SK-N-SH treated with all-trans-retinoic acid at 6 μM for 48 hours (cell line): ENCODE results near the gene GIPC1.

Experiments
- CSDC2 ChIP-seq: fragments of 250-450 bp; sonication (Bioruptor Pico); IDR thresholded peaks from 2 replicates; pipeline ENCODE4 v1.5.0; 2020; ENCODE audit warnings: mild to moderate bottlenecking, moderate library complexity
- GLIS3 ChIP-seq: fragments of 250-450 bp; sonication (Bioruptor Pico); IDR thresholded peaks from 2 replicates; pipeline ENCODE4 v1.5.0; 2020; ENCODE audit warnings: mild to moderate bottlenecking, moderate library complexity
- OSR1 ChIP-seq: fragments of 250-450 bp; sonication (Bioruptor Pico); IDR thresholded peaks from 2 replicates; pipeline ENCODE4 v1.8.0; 2022; ENCODE audit warnings: moderate library complexity, mild to moderate bottlenecking, inconsistent platforms
- RARB ChIP-seq: fragments of 250-450 bp; sonication (Bioruptor Pico); IDR thresholded peaks from 2 replicates; pipeline ENCODE4 v1.8.0; 2021; ENCODE audit warnings: mild to moderate bottlenecking, moderate library complexity
- TOX ChIP-seq: fragments of 250-450 bp; sonication (Bioruptor Pico); IDR thresholded peaks from 2 replicates; pipeline ENCODE4 v1.8.0; 2021; ENCODE audit warnings: mild to moderate bottlenecking, moderate library complexity, borderline replicate concordance
- ZFP3 ChIP-seq: fragments of 250-450 bp; sonication (Bioruptor Pico); IDR thresholded peaks from 2 replicates; pipeline ENCODE4 v1.5.0; 2020; ENCODE audit warnings: mild to moderate bottlenecking, moderate library complexity
- ZFP30 ChIP-seq: fragments of 450-650 bp; formaldehyde crosslinking; IDR thresholded peaks from 2 replicates; pipeline ENCODE4 v1.5.0; 2022; ENCODE audit warnings: mild to moderate bottlenecking, moderate library complexity
- ZNF70 ChIP-seq: fragments of 450-650 bp; formaldehyde crosslinking; IDR thresholded peaks from 2 replicates; pipeline ENCODE4 v1.5.0; 2020; ENCODE audit warnings: mild to moderate bottlenecking, moderate library complexity
- TF ChIP-seq, protein P1 (sequence below): fragments of 250-450 bp; sonication (Bioruptor Pico); IDR thresholded peaks from 2 replicates; pipeline ENCODE4 v1.5.1; 2021; ENCODE audit warnings: mild to moderate bottlenecking, moderate library complexity
- TF ChIP-seq, protein P2 (sequence below): fragments of 250-450 bp; sonication (Bioruptor Pico); IDR thresholded peaks from 2 replicates; pipeline ENCODE4 v1.5.1; 2020; ENCODE audit warnings: low read depth, mild to moderate bottlenecking, moderate library complexity
- TF ChIP-seq, protein P3 (sequence below): fragments of 250-450 bp; sonication (Bioruptor Pico); IDR thresholded peaks from 2 replicates; pipeline ENCODE4 v1.8.0; 2020; ENCODE audit warnings: mild to moderate bottlenecking, moderate library complexity, borderline replicate concordance
- TF ChIP-seq, protein P4 (sequence below): fragments of 250-450 bp; sonication (Bioruptor Pico); IDR thresholded peaks from 2 replicates; pipeline ENCODE4 v1.8.0; 2021; ENCODE audit warnings: low read depth, mild to moderate bottlenecking, moderate library complexity, borderline replicate concordance

DNA sequence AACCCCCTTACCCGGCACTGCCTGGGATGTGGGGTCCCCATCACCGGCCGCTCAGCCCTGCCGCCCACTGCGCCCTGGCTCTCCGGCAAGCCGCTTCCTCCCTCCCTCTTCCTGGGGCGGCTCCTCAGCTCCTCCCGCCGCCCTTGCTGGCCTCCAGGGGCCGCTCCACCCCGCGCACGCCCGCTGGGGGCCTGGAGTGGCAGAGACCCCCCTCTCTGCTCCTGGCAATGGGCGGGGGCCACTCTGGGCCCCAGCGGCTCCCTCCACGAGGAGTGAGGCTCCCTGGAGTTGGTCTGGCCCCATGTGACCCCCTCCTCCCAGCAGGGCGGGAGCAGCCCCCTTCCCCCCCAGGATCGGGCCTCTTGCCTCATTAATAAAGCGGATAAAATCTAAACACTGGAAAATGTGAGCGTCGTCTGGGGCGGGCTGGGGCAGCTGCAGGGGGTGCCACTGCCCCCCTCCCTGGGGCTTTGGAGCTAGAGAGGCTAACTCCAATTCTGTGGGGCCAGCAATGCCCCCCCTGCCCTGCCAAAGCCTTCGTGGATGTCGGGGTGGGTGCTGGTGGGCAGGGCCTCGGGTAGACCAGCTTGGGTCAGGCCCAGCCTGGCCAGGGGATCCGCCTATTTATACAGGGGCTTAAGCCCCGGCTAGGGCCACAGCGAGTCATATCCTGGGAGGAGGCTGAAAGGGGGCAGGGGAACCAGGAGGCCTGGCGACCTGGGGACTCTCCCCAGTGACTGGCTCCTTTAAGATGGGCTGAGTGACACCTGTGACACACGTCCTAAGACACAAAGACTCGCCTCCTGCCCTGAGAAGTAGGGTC lies 20.5 kb downstream of the GIPC1 start, which contains the start of gene PTGER1:
- TF ChIP-seq RARB (CRISPR knock-in tag) (no peak), ZFP3 (CRISPR knock-in tag) (no peak), ZFP30 (no peak), GLIS3 (no peak), CSDC2 (CRISPR knock-in tag) (no peak), TOX (CRISPR knock-in tag) (no peak), ZNF70 (CRISPR knock-in tag) (no peak), OSR1 (CRISPR knock-in tag) (no peak)
- TF ChIP-seq, protein P1, sequence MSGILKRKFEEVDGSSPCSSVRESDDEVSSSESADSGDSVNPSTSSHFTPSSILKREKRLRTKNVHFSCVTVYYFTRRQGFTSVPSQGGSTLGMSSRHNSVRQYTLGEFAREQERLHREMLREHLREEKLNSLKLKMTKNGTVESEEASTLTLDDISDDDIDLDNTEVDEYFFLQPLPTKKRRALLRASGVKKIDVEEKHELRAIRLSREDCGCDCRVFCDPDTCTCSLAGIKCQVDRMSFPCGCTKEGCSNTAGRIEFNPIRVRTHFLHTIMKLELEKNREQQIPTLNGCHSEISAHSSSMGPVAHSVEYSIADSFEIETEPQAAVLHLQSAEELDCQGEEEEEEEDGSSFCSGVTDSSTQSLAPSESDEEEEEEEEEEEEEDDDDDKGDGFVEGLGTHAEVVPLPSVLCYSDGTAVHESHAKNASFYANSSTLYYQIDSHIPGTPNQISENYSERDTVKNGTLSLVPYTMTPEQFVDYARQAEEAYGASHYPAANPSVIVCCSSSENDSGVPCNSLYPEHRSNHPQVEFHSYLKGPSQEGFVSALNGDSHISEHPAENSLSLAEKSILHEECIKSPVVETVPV (CRISPR knock-in tag), result no peak
- TF ChIP-seq, protein P2, sequence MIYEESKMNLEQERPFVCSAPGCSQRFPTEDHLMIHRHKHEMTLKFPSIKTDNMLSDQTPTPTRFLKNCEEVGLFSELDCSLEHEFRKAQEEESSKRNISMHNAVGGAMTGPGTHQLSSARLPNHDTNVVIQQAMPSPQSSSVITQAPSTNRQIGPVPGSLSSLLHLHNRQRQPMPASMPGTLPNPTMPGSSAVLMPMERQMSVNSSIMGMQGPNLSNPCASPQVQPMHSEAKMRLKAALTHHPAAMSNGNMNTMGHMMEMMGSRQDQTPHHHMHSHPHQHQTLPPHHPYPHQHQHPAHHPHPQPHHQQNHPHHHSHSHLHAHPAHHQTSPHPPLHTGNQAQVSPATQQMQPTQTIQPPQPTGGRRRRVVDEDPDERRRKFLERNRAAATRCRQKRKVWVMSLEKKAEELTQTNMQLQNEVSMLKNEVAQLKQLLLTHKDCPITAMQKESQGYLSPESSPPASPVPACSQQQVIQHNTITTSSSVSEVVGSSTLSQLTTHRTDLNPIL (CRISPR knock-in tag), result no peak
- TF ChIP-seq, protein P3, sequence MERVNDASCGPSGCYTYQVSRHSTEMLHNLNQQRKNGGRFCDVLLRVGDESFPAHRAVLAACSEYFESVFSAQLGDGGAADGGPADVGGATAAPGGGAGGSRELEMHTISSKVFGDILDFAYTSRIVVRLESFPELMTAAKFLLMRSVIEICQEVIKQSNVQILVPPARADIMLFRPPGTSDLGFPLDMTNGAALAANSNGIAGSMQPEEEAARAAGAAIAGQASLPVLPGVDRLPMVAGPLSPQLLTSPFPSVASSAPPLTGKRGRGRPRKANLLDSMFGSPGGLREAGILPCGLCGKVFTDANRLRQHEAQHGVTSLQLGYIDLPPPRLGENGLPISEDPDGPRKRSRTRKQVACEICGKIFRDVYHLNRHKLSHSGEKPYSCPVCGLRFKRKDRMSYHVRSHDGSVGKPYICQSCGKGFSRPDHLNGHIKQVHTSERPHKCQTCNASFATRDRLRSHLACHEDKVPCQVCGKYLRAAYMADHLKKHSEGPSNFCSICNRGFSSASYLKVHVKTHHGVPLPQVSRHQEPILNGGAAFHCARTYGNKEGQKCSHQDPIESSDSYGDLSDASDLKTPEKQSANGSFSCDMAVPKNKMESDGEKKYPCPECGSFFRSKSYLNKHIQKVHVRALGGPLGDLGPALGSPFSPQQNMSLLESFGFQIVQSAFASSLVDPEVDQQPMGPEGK, result peak; percentile 79; the same call in 1 of the 2 replicates
- TF ChIP-seq, protein P4, sequence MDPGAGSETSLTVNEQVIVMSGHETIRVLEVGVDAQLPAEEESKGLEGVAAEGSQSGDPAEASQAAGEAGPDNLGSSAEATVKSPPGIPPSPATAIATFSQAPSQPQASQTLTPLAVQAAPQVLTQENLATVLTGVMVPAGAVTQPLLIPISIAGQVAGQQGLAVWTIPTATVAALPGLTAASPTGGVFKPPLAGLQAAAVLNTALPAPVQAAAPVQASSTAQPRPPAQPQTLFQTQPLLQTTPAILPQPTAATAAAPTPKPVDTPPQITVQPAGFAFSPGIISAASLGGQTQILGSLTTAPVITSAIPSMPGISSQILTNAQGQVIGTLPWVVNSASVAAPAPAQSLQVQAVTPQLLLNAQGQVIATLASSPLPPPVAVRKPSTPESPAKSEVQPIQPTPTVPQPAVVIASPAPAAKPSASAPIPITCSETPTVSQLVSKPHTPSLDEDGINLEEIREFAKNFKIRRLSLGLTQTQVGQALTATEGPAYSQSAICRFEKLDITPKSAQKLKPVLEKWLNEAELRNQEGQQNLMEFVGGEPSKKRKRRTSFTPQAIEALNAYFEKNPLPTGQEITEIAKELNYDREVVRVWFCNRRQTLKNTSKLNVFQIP (CRISPR knock-in tag), result no peak
